WERI-Rb-1 (cell line): ENCODE measurements around the gene RAB11A.

Source experiments
- DNase-seq: peaks from one replicate; pipeline ENCODE4 v3.0.0-alpha.2; 2020
- H3K27ac ChIP-seq: fragments of 250-450 bp; sonication (Bioruptor Pico); 2 replicates; pipeline ENCODE4 v1.5.1; 2020; ENCODE audit warnings: mild to moderate bottlenecking, moderate library complexity
- H3K27me3 ChIP-seq: fragments of 250-450 bp; sonication (Bioruptor Pico); 2 replicates; pipeline ENCODE4 v1.5.1; 2021; ENCODE audit warnings: mild to moderate bottlenecking, low read depth, moderate library complexity; ENCODE audit not compliant: insufficient read depth, severe bottlenecking
- H3K36me3 ChIP-seq: fragments of 250-450 bp; sonication (Bioruptor Pico); 2 replicates; pipeline ENCODE4 v1.5.1; 2020; ENCODE audit warnings: mild to moderate bottlenecking, moderate library complexity
- H3K4me3 ChIP-seq: 2 replicates; pipeline ENCODE4 v1.5.1; 2011; ENCODE audit warnings: low read depth, mild to moderate bottlenecking, control low read depth, low read length
- H3K9me3 ChIP-seq: fragments of 250-450 bp; sonication (Bioruptor Pico); 2 replicates; pipeline ENCODE4 v1.5.1; 2021; ENCODE audit warnings: mild to moderate bottlenecking, moderate library complexity; ENCODE audit not compliant: severe bottlenecking
- CTCF ChIP-seq: IDR thresholded peaks from 2 replicates; pipeline ENCODE4 v1.5.1; 2011; ENCODE audit warnings: low read depth, mild to moderate bottlenecking, control low read depth, inconsistent platforms, low read length

The RAB11A gene

GRCh38 chr15:65833501-65834205, 35.6 kb upstream of the RAB11A start:
- Histone ChIP-seq H3K9me3 (no peaks in the 10 kb centered on the region), H3K27me3 (no peaks in the 10 kb centered on the region), H3K4me3 (no peak overlapping the region), H3K36me3 (no peaks in the 10 kb centered on the region), H3K27ac (no peak overlapping the region)
- TF ChIP-seq CTCF: no peak
- peak; percentile 17 for DNase-seq

GRCh38 chr15:65834603-65835282, 34.5 kb upstream of the RAB11A start:
- no peak for TF ChIP-seq CTCF
- Histone ChIP-seq H3K9me3 (no peaks in the 10 kb centered on the region), H3K27ac (no peak overlapping the region), H3K36me3 (no peaks in the 10 kb centered on the region), H3K27me3 (no peaks in the 10 kb centered on the region), H3K4me3 (no peak overlapping the region)
- no peak for DNase-seq

GRCh38 chr15:65835447-65835846, 33.8 kb upstream of the RAB11A start:
- H3K36me3 ChIP-seq: no peaks in the 10 kb centered on the region
- no peaks in the 10 kb centered on the region for H3K9me3 ChIP-seq
- H3K4me3 ChIP-seq: no peak overlapping the region
- no peaks in the 10 kb centered on the region for H3K27me3 ChIP-seq
- TF ChIP-seq CTCF: no peak
- DNase-seq: no peak
- H3K27ac ChIP-seq: no peak overlapping the region

GRCh38 chr15:65836665-65837064, 32.6 kb upstream of the RAB11A start:
- TF ChIP-seq CTCF: peak; percentile 44; the same call in 1 of the 2 replicates

GRCh38 chr15:65837301-65838294, 31.7 kb upstream of the RAB11A start:
- no peaks in the 10 kb centered on the region for H3K27me3 ChIP-seq
- TF ChIP-seq CTCF: no peak
- H3K36me3 ChIP-seq: no peaks in the 10 kb centered on the region
- no peak overlapping the region for H3K27ac ChIP-seq
- no peaks in the 10 kb centered on the region for H3K9me3 ChIP-seq
- DNase-seq: no peak
- H3K4me3 ChIP-seq: no peak overlapping the region

More at GRCh38 chr15:65836665-65837064, 32.6 kb upstream of the RAB11A start:
- H3K36me3 ChIP-seq: no peaks in the 10 kb centered on the region
- no peaks in the 10 kb centered on the region for H3K9me3 ChIP-seq
- no peak overlapping the region for H3K27ac ChIP-seq
- no peak for DNase-seq
- no peak overlapping the region for H3K4me3 ChIP-seq
- H3K27me3 ChIP-seq: no peaks in the 10 kb centered on the region
